ENCODE data around the gene MRPL46.
"Not testable (repeated sequence)": the region's sequence is repeated elsewhere in the genome, so short reads cannot be mapped to it uniquely, and the experiment has no call there.

DNA sequence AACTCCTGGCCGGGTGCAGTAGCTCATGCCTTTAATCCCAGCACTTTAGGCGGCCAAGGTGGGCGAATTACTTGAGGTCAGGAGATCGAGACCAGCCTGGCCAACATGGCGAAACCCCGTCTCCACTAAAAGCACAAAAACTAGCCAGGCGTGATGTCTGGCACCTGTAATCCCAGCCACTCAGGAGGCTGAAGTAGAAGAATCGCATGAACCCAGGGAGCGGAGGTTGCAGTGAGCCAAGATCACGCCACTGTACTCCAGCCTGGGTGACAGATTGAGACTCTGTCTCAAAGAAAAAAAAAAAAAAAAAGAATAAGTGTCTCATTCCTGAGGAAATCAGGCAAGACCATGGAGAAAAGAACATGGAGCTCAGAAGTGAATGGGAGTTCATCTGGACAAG lies 1.5 kb upstream of the MRPL46 start:
- TF ChIP-seq, protein P1, sequence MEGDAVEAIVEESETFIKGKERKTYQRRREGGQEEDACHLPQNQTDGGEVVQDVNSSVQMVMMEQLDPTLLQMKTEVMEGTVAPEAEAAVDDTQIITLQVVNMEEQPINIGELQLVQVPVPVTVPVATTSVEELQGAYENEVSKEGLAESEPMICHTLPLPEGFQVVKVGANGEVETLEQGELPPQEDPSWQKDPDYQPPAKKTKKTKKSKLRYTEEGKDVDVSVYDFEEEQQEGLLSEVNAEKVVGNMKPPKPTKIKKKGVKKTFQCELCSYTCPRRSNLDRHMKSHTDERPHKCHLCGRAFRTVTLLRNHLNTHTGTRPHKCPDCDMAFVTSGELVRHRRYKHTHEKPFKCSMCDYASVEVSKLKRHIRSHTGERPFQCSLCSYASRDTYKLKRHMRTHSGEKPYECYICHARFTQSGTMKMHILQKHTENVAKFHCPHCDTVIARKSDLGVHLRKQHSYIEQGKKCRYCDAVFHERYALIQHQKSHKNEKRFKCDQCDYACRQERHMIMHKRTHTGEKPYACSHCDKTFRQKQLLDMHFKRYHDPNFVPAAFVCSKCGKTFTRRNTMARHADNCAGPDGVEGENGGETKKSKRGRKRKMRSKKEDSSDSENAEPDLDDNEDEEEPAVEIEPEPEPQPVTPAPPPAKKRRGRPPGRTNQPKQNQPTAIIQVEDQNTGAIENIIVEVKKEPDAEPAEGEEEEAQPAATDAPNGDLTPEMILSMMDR (IDR thresholded peaks at IDR 0.05) = not testable (repeated sequence)
- TF ChIP-seq POLR2AphosphoS5 (IDR thresholded peaks at IDR 0.05; ENCODE audit: insufficient read depth in 1 of 2, low read depth in 1 of 2) = not testable (repeated sequence)
